IPS-15b (cell line): Measurements from ENCODE around the gene HNRNPH3.

Experiments used
- H3K27me3 ChIP-seq: one replicate; pipeline ENCODE4 v1.6.1; 2013; ENCODE audit warnings: low read length; ENCODE audit not compliant: control insufficient read depth, insufficient read depth
- H3K36me3 ChIP-seq: one replicate; pipeline ENCODE4 v1.6.1; 2013; ENCODE audit warnings: low read length; ENCODE audit not compliant: control insufficient read depth, insufficient read depth
- H3K4me1 ChIP-seq: one replicate; pipeline ENCODE4 v1.6.1; 2013; ENCODE audit warnings: mild to moderate bottlenecking, low read length; ENCODE audit not compliant: control insufficient read depth, insufficient read depth
- H3K4me3 ChIP-seq: one replicate; pipeline ENCODE4 v1.5.1; 2013; ENCODE audit warnings: low read depth, low read length
- H3K9ac ChIP-seq: one replicate; pipeline ENCODE4 v1.6.1; 2013; ENCODE audit warnings: low read depth, mild to moderate bottlenecking, low read length
- H3K9me3 ChIP-seq: one replicate; pipeline ENCODE4 v1.6.1; 2013; ENCODE audit warnings: mild to moderate bottlenecking, low read length; ENCODE audit not compliant: control insufficient read depth, insufficient read depth

The HNRNPH3 gene

DNA sequence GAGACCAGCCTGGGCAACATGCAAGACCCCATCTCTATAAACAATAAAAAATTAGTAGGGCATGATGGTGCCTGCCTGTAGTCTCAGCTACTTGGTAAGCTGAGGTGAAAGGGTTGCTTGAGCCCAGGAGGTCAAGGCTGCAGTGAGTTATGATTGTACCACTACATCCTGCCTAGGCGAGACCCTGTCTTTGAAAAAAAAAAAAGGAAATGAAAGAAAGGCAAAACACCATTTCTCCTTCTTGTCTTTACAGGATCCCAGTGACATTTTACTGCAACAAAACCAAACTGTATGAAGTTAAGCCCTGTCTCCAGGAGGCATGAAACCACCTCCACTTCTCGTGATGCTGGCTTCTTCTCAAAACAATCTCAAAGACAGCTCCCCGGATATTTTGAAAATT lies 30.7 kb downstream of the HNRNPH3 start:
- no peak overlapping the region for H3K9ac ChIP-seq

DNA sequence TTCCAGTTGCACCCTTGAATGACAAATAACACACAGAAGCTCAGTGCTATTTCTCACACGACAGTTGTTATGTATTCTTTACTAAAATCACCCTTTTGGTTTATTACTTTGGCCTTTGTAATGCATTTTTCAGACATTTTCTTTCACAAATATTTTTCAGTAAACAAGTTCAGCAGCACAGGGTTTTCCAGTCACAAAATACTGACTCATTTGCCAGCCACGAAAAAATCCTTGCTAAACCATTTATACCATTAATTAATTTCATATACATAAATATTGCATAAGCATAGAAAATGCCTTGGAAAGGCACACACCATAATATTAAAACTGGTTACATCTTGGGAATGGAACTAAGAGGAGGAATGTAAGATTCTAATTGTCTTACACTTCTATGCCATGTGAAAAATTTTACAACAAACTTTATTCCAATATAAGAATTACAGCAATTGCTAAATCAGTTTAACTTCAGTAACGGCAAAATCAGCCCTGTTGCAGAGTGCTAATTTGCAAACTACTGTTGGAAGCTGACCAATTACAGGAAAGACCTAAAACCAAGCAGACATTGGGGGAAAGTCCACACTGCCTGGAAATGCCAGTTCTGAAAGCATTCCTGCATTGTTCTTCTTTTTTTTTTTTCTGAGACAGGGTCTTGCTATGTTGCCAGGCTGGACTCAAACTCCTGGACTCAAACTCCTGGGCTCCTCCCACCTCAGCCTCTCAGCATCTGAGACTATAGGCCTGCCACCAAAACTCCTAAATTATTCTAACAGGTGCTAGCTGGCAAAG lies 32.4 kb downstream of the HNRNPH3 start:
- Histone ChIP-seq H3K4me3 (no peak overlapping the region), H3K36me3 (no peaks in the 10 kb centered on the region), H3K27me3 (no peaks in the 10 kb centered on the region), H3K4me1 (no peaks in the 10 kb centered on the region), H3K9ac (no peak overlapping the region), H3K9me3 (no peaks in the 10 kb centered on the region)

More for the DNA sequence above, 30.7 kb downstream of the HNRNPH3 start:
- H3K9me3 ChIP-seq: no peaks in the 10 kb centered on the region
- H3K27me3 ChIP-seq: no peaks in the 10 kb centered on the region
- H3K36me3 ChIP-seq: no peaks in the 10 kb centered on the region
- H3K4me1 ChIP-seq: no peaks in the 10 kb centered on the region
- H3K4me3 ChIP-seq: no peak overlapping the region

DNA sequence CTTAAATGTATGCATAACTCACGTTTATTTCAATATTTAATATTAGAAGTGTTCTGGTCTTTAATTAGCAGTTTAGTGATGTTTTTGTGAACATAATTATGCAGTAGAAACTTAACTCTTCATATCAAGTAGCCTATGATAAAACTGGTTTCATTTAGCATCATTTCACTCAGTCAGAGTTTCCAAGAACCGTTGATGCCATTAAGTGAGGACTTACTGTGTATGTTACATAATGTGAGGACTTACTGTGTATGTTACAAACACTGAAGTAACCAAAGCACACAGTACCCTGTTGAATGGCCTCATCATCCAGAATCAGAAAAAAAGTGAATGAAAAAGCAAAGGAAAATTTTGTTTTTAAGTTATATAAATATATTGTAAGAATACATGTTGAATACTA lies 33.7 kb downstream of the HNRNPH3 start:
- H3K36me3 ChIP-seq: no peaks in the 10 kb centered on the region
- H3K4me3 ChIP-seq: no peak overlapping the region
- H3K27me3 ChIP-seq: no peaks in the 10 kb centered on the region
- H3K4me1 ChIP-seq: no peaks in the 10 kb centered on the region
- H3K9me3 ChIP-seq: no peaks in the 10 kb centered on the region
- no peak overlapping the region for H3K9ac ChIP-seq

DNA sequence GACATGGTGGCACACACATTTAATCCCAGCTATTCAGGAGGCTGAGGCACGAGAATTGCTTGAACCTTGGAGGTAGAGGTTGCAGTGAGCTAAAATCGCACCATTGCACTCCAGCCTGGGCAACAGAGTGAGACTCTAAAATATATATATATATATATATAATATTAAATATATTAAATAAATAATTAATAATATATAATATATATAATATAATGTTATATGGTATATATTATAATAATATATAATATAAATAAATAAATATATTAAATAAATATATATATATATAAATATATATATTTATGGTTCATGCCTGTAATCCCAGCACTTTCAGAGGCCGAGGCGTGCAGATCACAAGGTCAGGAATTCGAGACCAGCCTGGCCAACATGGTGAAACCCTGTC lies 34.7 kb downstream of the HNRNPH3 start:
- Histone ChIP-seq H3K9me3 (no peaks in the 10 kb centered on the region), H3K9ac (no peak overlapping the region), H3K4me3 (no peak overlapping the region), H3K36me3 (no peaks in the 10 kb centered on the region), H3K27me3 (no peaks in the 10 kb centered on the region), H3K4me1 (no peaks in the 10 kb centered on the region)

DNA sequence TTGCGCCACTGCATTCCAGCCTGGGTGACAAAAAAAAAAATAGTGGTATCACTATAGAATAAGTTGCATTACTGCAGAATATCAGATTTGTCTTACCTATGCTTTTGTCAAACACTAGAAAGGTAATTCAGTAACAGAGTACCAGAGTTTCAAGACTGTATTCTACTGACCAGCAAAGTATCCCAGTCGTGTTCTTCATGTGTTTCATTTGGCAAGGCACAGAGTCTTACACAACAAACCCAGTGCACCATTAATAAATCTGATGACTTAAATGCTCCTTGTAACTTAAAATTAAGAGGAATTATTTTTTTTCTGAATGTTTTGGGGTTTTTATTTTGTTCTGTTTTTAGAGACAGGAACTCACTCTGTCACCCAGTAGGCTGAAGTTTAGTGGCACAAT lies 35.3 kb downstream of the HNRNPH3 start:
- Histone ChIP-seq H3K9me3 (no peaks in the 10 kb centered on the region), H3K27me3 (no peaks in the 10 kb centered on the region), H3K36me3 (no peaks in the 10 kb centered on the region), H3K4me1 (no peaks in the 10 kb centered on the region), H3K9ac (no peak overlapping the region), H3K4me3 (no peak overlapping the region)

DNA sequence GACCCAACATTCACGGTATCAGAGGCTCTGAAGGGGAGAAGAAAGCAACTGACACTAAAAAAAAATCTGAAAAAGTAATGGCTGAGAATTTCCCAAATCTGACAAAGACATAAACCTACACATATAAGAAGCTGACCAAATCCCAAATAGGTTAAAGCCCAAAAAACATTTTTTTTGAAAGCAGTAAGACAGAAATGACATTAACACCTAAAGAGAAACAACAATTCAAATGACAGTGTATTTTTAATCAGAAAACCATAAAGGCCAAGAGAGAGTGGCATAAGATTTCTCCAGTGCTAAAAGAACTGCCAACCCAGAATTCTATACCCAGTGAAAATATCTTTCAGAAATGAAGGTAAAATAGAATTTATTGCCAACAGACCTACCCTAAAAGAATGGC lies 39.7 kb downstream of the HNRNPH3 start:
- Histone ChIP-seq H3K36me3 (no peaks in the 10 kb centered on the region), H3K4me3 (no peak overlapping the region), H3K4me1 (no peaks in the 10 kb centered on the region), H3K27me3 (no peaks in the 10 kb centered on the region), H3K9me3 (no peaks in the 10 kb centered on the region), H3K9ac (no peak overlapping the region)

DNA sequence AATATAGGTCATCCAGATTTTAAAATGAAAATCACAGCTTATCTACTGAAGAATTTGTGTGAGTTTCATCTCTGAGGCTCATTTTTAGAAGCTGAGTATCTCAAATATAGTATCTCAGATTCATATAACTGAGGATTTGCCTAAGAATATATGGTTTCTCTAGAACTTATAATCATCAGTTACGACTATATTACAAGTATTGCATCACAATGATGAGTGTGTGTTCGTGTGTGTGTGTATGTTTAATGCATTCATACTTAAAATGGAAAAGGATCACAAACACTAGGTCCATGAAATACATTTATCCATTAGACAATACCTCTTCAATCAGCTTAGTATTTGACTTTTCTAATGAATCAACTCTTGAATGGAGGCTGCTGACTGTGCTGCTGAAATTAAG lies 53.9 kb downstream of the HNRNPH3 start:
- H3K9ac ChIP-seq: no peak overlapping the region
- H3K36me3 ChIP-seq: peaks cover 3% of the 10 kb centered on the region
- no peaks in the 10 kb centered on the region for H3K9me3 ChIP-seq
- no peaks in the 10 kb centered on the region for H3K27me3 ChIP-seq
- no peaks in the 10 kb centered on the region for H3K4me1 ChIP-seq
- no peak overlapping the region for H3K4me3 ChIP-seq
